ENCODE data around the gene SSUH2.
"Not testable (repeated sequence)": the region's sequence is repeated elsewhere in the genome, so short reads cannot be mapped to it uniquely, and the experiment has no call there.

The SSUH2 gene

DNA sequence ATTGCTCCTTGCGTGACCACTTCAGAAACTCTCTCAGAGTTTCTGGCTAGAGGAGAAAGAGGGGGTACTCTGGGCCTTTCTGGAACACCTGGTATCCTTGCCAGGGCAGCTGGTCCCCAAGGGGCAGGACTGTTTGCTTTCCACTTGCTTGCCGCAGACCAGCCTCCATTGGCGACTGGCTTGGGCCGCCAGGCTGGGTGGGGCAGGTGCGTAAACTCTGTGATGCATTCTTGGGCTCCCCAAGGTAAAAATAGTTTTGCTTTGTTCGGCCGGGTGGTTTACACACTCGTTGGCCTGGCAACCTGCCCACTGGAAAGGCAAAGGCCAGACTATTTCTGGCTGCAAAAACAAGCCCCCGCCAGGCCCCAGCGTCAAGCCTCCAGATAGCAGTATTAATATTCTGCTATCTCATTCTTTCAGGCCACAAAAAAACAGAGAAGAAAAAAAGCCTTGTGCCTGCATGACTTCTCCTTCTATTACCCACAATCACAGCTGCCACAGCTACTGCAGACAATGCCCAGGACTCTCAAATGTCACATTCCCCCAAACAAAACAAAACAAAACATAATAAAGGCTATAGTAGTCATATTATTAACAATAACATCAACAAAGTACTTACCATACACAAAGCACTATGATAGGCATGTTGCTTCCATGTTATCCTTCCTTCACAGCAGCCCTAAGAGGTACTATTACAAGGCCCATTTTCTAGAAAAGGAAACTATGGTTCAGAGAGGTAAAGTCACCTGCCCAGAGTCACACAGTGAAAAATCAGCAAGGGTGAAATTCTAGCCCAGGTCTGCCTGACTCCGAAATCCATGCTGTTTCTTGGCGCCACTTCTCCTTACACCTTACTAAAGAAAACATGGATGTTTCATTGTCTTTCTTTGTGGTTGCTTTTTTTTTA lies 14.0 kb upstream of the SSUH2 start:
- Histone ChIP-seq H3K4me3 (ENCODE audit: low read depth, low read length) (no peak overlapping the region), H3K36me3 (ENCODE audit: control insufficient read depth, insufficient read depth, low read length) (no peaks in the 10 kb centered on the region), H3K4me1 (ENCODE audit: control insufficient read depth, insufficient read depth, low read length) (peaks cover 12% of the 10 kb centered on the region), H3K27me3 (ENCODE audit: control insufficient read depth, insufficient read depth, low read length) (no peaks in the 10 kb centered on the region; the same call in 1 of the 2 replicates), H3K27ac (ENCODE audit: low read depth, low read length) (no peak overlapping the region), H3K9me3 (ENCODE audit: control insufficient read depth, insufficient read depth, low read depth, low read length) (no peaks in the 10 kb centered on the region; the same call in 1 of the 2 replicates), H3K9ac (ENCODE audit: low read length) (no peak overlapping the region)

DNA sequence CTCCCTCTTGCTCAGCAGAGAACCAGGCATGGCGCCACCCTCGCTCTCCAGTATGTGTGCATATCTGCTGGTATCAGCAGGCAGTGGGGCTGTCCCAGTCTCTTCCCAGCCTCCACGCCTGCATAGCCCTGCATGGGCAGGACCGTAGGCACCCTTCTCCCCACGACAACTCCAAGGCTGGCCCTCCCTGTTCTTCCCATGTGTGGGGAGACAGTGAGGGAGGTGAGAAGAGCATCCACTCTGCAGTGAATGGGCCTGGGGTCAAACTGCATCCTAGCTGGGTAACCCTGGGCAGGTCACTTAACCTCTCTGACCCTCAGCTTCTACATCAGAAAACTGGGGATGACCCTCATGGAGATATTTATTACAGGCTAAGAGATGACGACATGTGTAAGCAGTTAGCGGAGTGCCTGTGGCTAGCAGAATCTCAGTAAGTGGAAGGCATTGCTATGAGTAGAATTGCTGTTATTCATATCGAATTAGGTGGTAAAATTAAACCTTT lies 13.3 kb upstream of the SSUH2 start:
- Histone ChIP-seq H3K27ac (ENCODE audit: low read depth, low read length) (no peak overlapping the region), H3K27me3 (ENCODE audit: control insufficient read depth, insufficient read depth, low read length) (no peaks in the 10 kb centered on the region; the same call in 1 of the 2 replicates), H3K4me1 (ENCODE audit: control insufficient read depth, insufficient read depth, low read length) (peaks cover 12% of the 10 kb centered on the region), H3K36me3 (ENCODE audit: control insufficient read depth, insufficient read depth, low read length) (no peaks in the 10 kb centered on the region), H3K9ac (ENCODE audit: low read length) (no peak overlapping the region), H3K9me3 (ENCODE audit: control insufficient read depth, insufficient read depth, low read depth, low read length) (no peaks in the 10 kb centered on the region; the same call in 1 of the 2 replicates), H3K4me3 (ENCODE audit: low read depth, low read length) (no peak overlapping the region)

DNA sequence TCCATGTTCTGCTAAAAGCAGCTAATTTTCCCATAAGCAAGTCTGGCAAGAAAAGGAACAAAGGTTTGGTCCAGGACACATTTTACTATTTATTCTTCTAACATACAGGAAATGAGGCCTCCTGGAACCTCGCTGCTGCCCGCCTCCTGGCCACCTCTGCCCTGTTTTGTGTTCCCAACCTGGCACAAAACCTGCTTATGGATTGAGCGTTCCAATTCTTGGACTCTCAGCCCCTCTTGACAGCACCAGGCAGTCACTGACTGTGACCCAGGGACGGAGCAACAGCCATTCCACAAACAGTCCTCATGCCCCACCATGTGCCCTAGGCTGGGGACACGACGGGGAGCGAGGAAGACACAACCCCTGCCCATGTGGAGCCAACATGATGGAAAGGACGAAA lies 11.6 kb upstream of the SSUH2 start:
- no peak overlapping the region for H3K4me3 ChIP-seq (ENCODE audit: low read depth, low read length)
- H3K36me3 ChIP-seq (ENCODE audit: control insufficient read depth, insufficient read depth, low read length) = no peaks in the 10 kb centered on the region
- no peaks in the 10 kb centered on the region; the same call in 1 of the 2 replicates for H3K9me3 ChIP-seq (ENCODE audit: control insufficient read depth, insufficient read depth, low read depth, low read length)
- H3K4me1 ChIP-seq (ENCODE audit: control insufficient read depth, insufficient read depth, low read length) = peaks cover 5% of the 10 kb centered on the region; the same call in 1 of the 2 replicates
- H3K27me3 ChIP-seq (ENCODE audit: control insufficient read depth, insufficient read depth, low read length) = 0 out of 2 replicates have a peak, but pooled peaks cover 4% of the 10 kb centered on the region
- H3K9ac ChIP-seq (ENCODE audit: low read length) = no peak overlapping the region
- no peak overlapping the region for H3K27ac ChIP-seq (ENCODE audit: low read depth, low read length)

DNA sequence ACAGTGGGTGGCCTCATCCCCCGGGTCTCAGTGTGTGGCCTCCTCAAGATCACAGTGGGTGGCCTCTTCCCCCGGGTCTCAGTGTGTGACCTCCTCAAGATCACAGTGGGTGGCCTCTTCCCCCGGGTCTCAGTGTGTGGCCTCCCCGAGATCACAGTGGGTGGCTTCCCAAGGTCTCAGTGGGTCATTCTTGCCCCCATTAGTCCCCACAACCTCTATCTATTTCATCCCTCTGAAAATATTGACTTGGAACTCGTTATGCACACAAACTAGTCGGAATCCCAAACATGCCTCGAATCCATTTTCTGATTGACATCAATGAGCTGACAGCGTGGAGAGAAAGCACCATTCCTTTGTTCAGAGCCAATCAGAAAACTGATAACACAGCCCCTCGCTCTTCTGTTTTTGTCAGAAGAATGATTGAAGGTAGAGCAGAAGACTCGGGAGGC lies 10.8 kb upstream of the SSUH2 start:
- Histone ChIP-seq H3K4me1 (ENCODE audit: control insufficient read depth, insufficient read depth, low read length) (peaks cover 5% of the 10 kb centered on the region; the same call in 1 of the 2 replicates), H3K9me3 (ENCODE audit: control insufficient read depth, insufficient read depth, low read depth, low read length) (no peaks in the 10 kb centered on the region; the same call in 1 of the 2 replicates), H3K4me3 (ENCODE audit: low read depth, low read length) (no peak overlapping the region), H3K27ac (ENCODE audit: low read depth, low read length) (no peak overlapping the region), H3K36me3 (ENCODE audit: control insufficient read depth, insufficient read depth, low read length) (no peaks in the 10 kb centered on the region), H3K9ac (ENCODE audit: low read length) (no peak overlapping the region), H3K27me3 (ENCODE audit: control insufficient read depth, insufficient read depth, low read length) (0 out of 2 replicates have a peak, but pooled peaks cover 4% of the 10 kb centered on the region)

DNA sequence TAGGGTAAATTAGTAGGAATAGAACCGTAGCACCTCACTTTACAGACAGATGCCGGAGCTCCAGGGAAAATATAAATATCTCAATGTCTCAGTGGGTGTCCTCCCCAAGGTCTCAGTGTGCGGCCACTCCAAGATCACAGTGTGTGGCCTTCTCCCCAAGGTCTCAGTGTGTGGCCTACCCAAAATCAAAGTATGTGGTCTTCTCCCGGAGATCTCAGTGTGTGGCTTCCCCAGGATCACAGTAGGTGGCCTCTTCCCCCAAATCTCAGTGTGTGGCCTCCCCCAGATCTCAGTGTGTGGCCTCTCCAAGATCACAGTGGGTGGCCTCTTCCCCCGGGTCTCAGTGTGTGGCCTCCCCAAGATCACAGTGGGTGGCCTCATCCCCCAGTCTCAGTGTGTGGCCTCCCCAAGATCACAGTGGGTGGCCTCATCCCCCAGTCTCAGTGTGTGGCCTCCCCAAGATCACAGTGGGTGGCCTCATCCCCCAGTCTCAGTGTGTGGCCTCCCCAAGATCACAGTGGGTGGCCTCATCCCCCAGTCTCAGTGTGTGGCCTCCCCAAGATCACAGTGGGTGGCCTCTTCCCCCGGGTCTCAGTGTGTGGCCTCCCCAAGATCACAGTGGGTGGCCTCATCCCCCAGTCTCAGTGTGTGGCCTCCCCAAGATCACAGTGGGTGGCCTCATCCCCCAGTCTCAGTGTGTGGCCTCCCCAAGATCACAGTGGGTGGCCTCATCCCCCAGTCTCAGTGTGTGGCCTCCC lies 10.2 kb upstream of the SSUH2 start:
- not testable (repeated sequence) for H3K4me1 ChIP-seq (ENCODE audit: control insufficient read depth, insufficient read depth, low read length); H3K27ac ChIP-seq (ENCODE audit: low read depth, low read length); H3K27me3 ChIP-seq (ENCODE audit: control insufficient read depth, insufficient read depth, low read length); H3K9me3 ChIP-seq (ENCODE audit: control insufficient read depth, insufficient read depth, low read depth, low read length); H3K9ac ChIP-seq (ENCODE audit: low read length); H3K4me3 ChIP-seq (ENCODE audit: low read depth, low read length); H3K36me3 ChIP-seq (ENCODE audit: control insufficient read depth, insufficient read depth, low read length)

DNA sequence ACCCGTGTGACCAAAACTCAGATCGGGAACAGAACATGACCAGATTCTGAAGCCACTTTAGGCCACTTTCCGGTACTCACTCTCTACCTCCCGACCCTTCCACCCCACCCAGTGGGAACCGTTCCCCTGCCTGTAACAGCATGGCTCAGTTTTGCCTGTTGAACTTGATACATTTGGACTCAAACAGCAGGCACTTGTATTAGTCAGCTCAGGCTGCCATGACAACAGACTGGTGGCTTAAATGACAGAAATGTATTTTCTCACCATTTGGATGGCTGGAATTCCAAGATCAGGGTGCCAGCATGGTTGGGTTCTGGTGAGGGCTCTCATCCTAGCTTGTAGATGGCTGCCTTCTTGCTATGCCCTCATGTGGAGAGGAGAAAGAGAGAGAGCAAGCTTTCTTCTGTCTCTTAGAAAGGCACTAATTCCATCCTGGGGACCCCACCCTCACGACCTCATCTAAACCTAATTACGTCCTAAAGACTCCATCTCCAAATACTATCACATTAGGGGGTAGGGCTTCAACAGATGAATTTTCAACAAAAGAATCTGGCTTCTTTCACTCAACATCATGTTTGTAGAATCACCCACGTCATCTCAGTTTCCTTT lies 9.3 kb upstream of the SSUH2 start:
- Histone ChIP-seq H3K4me1 (ENCODE audit: control insufficient read depth, insufficient read depth, low read length) (no peaks in the 10 kb centered on the region), H3K9ac (ENCODE audit: low read length) (no peak overlapping the region), H3K27me3 (ENCODE audit: control insufficient read depth, insufficient read depth, low read length) (0 out of 2 replicates have a peak, but pooled peaks cover 4% of the 10 kb centered on the region), H3K27ac (ENCODE audit: low read depth, low read length) (no peak overlapping the region), H3K4me3 (ENCODE audit: low read depth, low read length) (no peak overlapping the region), H3K9me3 (ENCODE audit: control insufficient read depth, insufficient read depth, low read depth, low read length) (no peaks in the 10 kb centered on the region; the same call in 1 of the 2 replicates), H3K36me3 (ENCODE audit: control insufficient read depth, insufficient read depth, low read length) (no peaks in the 10 kb centered on the region)

DNA sequence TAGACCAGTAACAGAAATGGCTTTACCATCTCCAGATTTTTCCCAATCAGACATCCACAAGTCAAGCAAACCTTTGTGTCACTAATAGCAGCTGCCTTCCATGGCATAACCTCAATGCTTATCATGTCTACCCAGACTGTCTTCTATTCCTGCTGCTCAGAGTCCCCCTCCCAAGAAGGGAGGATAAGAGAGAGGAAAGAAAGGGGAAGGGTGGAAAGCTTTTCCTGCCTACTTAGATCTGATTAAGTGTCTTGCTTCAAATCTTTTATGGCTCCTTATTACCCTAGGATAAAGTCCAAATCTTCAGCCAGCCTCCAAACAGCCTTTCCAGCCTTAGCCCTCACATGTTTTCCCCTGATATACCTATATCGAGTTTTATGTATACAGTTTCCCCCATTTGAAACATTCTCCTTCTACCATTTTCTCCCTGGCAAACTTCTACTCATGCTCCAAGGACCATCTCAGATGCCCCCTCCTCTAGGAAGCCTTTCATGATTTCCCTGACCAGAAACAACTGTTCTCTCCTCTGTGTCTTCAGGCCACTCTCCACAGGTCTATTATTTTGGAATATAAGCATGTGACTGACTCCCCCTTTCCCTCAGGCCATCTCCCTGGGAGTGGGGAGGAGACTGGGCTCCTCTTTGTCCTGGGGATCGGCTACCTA lies 7.9 kb upstream of the SSUH2 start:
- Histone ChIP-seq H3K4me3 (ENCODE audit: low read depth, low read length) (no peak overlapping the region), H3K9ac (ENCODE audit: low read length) (no peak overlapping the region), H3K4me1 (ENCODE audit: control insufficient read depth, insufficient read depth, low read length) (no peaks in the 10 kb centered on the region), H3K27me3 (ENCODE audit: control insufficient read depth, insufficient read depth, low read length) (0 out of 2 replicates have a peak, but pooled peaks cover 4% of the 10 kb centered on the region), H3K9me3 (ENCODE audit: control insufficient read depth, insufficient read depth, low read depth, low read length) (no peaks in the 10 kb centered on the region; the same call in 1 of the 2 replicates), H3K36me3 (ENCODE audit: control insufficient read depth, insufficient read depth, low read length) (no peaks in the 10 kb centered on the region), H3K27ac (ENCODE audit: low read depth, low read length) (no peak overlapping the region)

DNA sequence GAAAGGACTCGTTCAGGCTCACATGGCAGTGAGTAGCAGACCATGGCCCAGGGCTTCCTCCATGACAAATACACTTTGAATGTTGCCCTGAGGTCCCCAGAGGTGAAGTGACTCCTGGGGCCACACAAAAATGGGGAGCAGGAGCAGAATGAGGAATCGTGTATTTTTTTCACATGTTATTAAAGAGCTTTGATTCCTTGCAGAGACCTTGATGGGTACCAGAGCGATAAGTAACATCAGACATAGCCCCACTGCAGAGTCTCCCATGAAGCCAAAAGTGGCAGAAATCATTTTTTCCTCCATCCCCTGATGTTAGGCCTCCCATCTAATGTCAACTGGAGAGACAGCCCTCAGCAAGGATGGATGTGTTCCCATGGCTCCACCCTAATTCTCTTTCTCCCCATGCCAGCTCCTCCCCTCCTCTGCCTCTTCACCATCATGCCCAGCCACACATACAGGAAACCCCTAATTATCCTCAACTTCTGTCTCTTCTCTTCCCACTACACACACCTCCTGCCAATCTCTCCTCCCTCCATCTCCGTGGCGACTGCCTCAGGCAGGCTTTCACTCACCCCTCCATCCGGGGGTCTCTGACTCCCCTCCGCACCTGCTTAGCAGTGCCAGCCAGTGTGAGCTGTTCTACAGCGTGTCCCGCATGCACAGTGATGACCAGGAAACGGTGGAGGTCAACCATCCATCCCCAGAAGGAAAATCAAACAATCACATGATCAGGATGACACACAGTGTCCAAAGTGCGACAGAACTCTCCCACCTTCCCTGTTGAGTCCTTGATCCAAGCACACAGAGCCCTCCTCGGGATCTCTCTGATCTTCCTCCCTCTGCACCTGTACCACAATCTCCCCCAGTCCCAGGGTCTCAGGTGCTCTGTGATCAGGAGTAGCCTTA lies 7.1 kb upstream of the SSUH2 start:
- no peaks in the 10 kb centered on the region for H3K36me3 ChIP-seq (ENCODE audit: control insufficient read depth, insufficient read depth, low read length)
- H3K4me1 ChIP-seq (ENCODE audit: control insufficient read depth, insufficient read depth, low read length) = no peaks in the 10 kb centered on the region
- H3K27me3 ChIP-seq (ENCODE audit: control insufficient read depth, insufficient read depth, low read length) = 0 out of 2 replicates have a peak, but pooled peaks cover 4% of the 10 kb centered on the region
- H3K4me3 ChIP-seq (ENCODE audit: low read depth, low read length) = no peak overlapping the region
- no peak overlapping the region for H3K27ac ChIP-seq (ENCODE audit: low read depth, low read length)
- H3K9me3 ChIP-seq (ENCODE audit: control insufficient read depth, insufficient read depth, low read depth, low read length) = no peaks in the 10 kb centered on the region; the same call in 1 of the 2 replicates
- no peak overlapping the region for H3K9ac ChIP-seq (ENCODE audit: low read length)

DNA sequence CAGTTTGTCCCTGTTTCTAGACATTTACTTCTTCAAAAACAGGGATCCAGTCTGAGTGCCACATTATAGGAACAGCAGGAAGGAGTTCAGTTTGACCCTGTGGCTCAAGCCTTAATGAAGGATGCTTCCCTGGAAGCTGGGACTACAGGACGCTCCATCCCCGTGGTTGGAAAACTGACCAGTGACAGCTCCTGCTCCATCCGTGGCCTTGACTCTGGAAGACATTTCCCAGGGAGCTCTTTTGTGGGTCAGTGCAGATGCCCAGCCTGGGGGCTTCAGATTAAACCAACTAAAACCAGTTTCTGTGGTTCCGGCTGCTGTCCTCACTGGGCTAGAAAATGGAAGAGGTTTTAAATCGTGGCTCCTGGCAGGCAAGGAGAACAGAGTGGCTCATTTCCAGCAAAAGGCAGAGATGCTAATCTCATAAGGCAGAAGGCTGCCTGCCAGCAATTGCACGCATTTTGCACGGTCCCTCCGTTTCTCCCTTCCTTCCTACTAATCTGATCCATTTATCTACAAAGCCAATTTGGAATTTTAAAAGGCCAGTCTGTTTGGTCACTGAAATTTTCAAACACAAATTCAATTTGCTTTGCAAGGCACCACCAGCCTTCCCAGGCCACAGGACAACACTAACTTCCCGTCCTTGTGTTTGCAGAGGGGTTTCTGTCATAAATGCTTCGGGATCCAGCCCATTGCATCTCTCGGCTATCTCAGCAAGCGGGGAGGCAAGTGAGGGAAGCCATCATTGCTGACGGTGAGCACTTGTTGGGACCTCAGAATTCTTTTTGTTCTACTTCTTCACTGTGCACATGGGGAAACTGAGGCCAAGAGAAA lies 6.2 kb upstream of the SSUH2 start:
- H3K9ac ChIP-seq (ENCODE audit: low read length) = no peak overlapping the region
- H3K36me3 ChIP-seq (ENCODE audit: control insufficient read depth, insufficient read depth, low read length) = no peaks in the 10 kb centered on the region
- H3K4me1 ChIP-seq (ENCODE audit: control insufficient read depth, insufficient read depth, low read length) = no peaks in the 10 kb centered on the region
- no peak overlapping the region for H3K4me3 ChIP-seq (ENCODE audit: low read depth, low read length)
- 0 out of 2 replicates have a peak, but pooled peaks cover 4% of the 10 kb centered on the region for H3K27me3 ChIP-seq (ENCODE audit: control insufficient read depth, insufficient read depth, low read length)
- H3K9me3 ChIP-seq (ENCODE audit: control insufficient read depth, insufficient read depth, low read depth, low read length) = no peaks in the 10 kb centered on the region; the same call in 1 of the 2 replicates
- no peak overlapping the region for H3K27ac ChIP-seq (ENCODE audit: low read depth, low read length)

All from HUES6 (cell line).